ENCODE measurements around the gene ACCS.
A peak's percentile ranks its signal among the peaks of the same experiment; 100 is the strongest.

The ACCS gene

DNA sequence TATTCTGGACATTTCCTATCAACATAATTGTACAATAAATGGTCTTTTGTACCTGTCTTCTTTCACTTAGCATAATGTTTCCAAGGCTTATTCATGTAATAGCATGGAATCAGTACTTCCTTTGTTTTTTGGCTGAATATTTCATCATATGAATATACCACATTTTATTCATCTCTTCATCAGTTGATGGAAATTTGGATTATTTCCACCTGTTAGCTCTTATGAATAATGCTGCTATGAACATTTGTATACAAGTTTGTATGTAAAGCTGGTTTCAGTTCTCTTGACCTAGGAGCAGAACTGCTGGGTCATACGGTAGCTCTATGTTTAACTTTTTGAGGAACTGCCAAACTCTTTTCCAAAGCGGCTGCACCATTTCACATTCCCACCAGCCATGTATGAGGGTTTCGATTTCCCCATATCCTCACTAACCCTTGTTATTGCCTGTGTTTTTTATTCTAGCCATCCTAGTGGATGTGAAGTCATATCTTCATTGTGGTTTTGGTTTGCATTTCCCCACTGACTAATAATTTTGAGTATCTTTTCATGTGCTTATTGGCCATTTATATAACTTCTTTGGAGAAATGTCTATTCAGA, 50.3 kb downstream of the ACCS start:
- Histone ChIP-seq H4K8ac (ENCODE audit: low read length) (no peak overlapping the region), H3K14ac (ENCODE audit: low read length in 2 of 2) (no peak overlapping the region)

DNA sequence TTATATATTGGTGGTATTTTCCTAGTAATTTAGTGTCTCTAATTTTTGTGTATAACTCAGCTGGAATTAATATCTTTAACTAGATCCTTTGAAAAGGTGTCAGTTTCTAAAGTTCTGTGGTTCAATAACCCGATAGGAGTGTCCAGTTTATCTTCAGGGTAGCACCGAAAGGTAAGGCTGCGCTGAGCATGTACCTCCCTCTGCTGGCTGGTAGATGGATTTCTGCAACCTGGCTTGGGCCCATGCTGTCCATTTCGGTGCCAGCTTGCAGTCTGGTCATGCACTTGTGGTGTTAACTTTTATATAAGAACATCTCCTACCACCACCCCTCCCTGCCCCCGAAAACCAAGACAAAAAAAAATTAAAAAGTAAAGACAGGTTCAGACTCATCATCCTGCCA, 54.1 kb downstream of the ACCS start:
- Histone ChIP-seq H3K27me3 (ENCODE audit: control insufficient read depth in 1 of 2, insufficient read depth in 1 of 2, low read length in 2 of 2) (no peaks in the 10 kb centered on the region), H3K27ac (ENCODE audit: low read length, poor library complexity, severe bottlenecking) (no peak overlapping the region), H4K91ac (ENCODE audit: low read length) (no peak overlapping the region), H4K8ac (ENCODE audit: low read length) (no peak overlapping the region), H3K23ac (ENCODE audit: low read length in 2 of 2) (no peak overlapping the region), H3K4ac (ENCODE audit: low read depth in 1 of 2, low read length in 2 of 2) (no peak overlapping the region), H2AK5ac (ENCODE audit: low read length, severe bottlenecking) (no peak overlapping the region), H3K9ac (ENCODE audit: low read length) (no peak overlapping the region), H3K4me1 (ENCODE audit: control insufficient read depth, insufficient read depth, low read depth, low read length) (no peaks in the 10 kb centered on the region), H2BK15ac (ENCODE audit: low read depth, poor library complexity, severe bottlenecking) (no peak overlapping the region), H2BK12ac (ENCODE audit: low read length in 2 of 2) (no peak overlapping the region), H2BK120ac (ENCODE audit: low read depth, low read length) (no peak overlapping the region), H3K18ac (ENCODE audit: low read depth in 1 of 2, low read length in 2 of 2) (no peak overlapping the region), H3K79me1 (replicated peaks; ENCODE audit: low read length, poor library complexity, severe bottlenecking) (peaks cover 6% of the 10 kb centered on the region), H3K14ac (ENCODE audit: low read length in 2 of 2) (no peak overlapping the region), H2BK5ac (ENCODE audit: low read depth, low read length, poor library complexity, severe bottlenecking) (no peak overlapping the region), H3K4me3 (ENCODE audit: insufficient read depth in 1 of 2, low read depth in 1 of 2, low read length in 2 of 2) (peak overlapping the region in 1 of 2 experiments; percentile 28), H3K9me3 (ENCODE audit: control insufficient read depth, low read length) (no peaks in the 10 kb centered on the region), H3K36me3 (ENCODE audit: control insufficient read depth in 1 of 2, insufficient read depth in 2 of 2, low read depth in 1 of 2, low read length in 2 of 2) (peaks cover 20 to 77% of the 10 kb centered on the region in 2 experiments), H3K4me2 (ENCODE audit: low read length, poor library complexity, severe bottlenecking) (no peak overlapping the region), H2AFZ (ENCODE audit: low read depth, low read length) (no peak overlapping the region)
- DNase-seq: no peak
- WGBS: 92% methylated on average over 3 of the region's 5 CpGs

More for the DNA sequence above, 50.3 kb downstream of the ACCS start:
- H3K23ac ChIP-seq (ENCODE audit: low read length in 2 of 2): no peak overlapping the region
- peaks cover 6% of the 10 kb centered on the region for H3K79me1 ChIP-seq (replicated peaks; ENCODE audit: low read length, poor library complexity, severe bottlenecking)
- no peak for DNase-seq
- no peak overlapping the region for H2BK15ac ChIP-seq (ENCODE audit: low read depth, poor library complexity, severe bottlenecking)
- H2BK12ac ChIP-seq (ENCODE audit: low read length in 2 of 2): no peak overlapping the region
- no peak overlapping the region for H2AFZ ChIP-seq (ENCODE audit: low read depth, low read length)
- H2AK5ac ChIP-seq (ENCODE audit: low read length, severe bottlenecking): no peak overlapping the region
- no peak overlapping the region for H3K4me2 ChIP-seq (ENCODE audit: low read length, poor library complexity, severe bottlenecking)
- H3K4me1 ChIP-seq (ENCODE audit: control insufficient read depth, insufficient read depth, low read depth, low read length): peaks cover 4% of the 10 kb centered on the region
- H3K4me3 ChIP-seq (ENCODE audit: insufficient read depth in 1 of 2, low read depth in 1 of 2, low read length in 2 of 2): no peak overlapping the region
- H3K9ac ChIP-seq (ENCODE audit: low read length): no peak overlapping the region
- H3K36me3 ChIP-seq (ENCODE audit: control insufficient read depth in 1 of 2, insufficient read depth in 2 of 2, low read depth in 1 of 2, low read length in 2 of 2): peaks cover 15 to 84% of the 10 kb centered on the region in 2 experiments
- H3K9me3 ChIP-seq (ENCODE audit: control insufficient read depth, low read length): no peaks in the 10 kb centered on the region
- 98% methylated on average over 3 of the region's 3 CpGs for WGBS
- no peak overlapping the region for H3K27ac ChIP-seq (ENCODE audit: low read length, poor library complexity, severe bottlenecking)
- H3K18ac ChIP-seq (ENCODE audit: low read depth in 1 of 2, low read length in 2 of 2): no peak overlapping the region
- no peak overlapping the region for H2BK5ac ChIP-seq (ENCODE audit: low read depth, low read length, poor library complexity, severe bottlenecking)
- no peak overlapping the region for H3K4ac ChIP-seq (ENCODE audit: low read depth in 1 of 2, low read length in 2 of 2)
- no peak overlapping the region for H2BK120ac ChIP-seq (ENCODE audit: low read depth, low read length)
- H3K27me3 ChIP-seq (ENCODE audit: control insufficient read depth in 1 of 2, insufficient read depth in 1 of 2, low read length in 2 of 2): no peaks in the 10 kb centered on the region
- no peak overlapping the region for H4K91ac ChIP-seq (ENCODE audit: low read length)

DNA sequence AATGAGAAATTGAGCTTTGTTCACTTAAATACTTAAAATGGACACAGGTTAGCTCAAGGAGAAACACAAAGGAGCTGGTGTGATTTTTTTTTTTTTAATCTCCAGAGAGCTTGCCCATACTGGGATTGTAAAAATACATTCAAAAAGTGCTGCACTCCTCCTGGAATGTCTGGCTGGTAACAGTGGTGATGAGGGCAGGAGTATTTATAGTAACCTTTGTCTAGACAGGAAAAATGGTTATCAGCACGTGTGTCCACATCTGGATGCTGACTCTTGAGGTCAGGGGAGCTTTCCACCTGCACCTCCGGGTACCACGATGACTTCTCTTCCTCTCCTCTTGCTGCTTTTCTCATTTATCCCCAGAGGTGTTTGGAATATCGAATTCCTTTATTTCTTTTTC, 59.5 kb downstream of the ACCS start:
- Histone ChIP-seq H2AK5ac (ENCODE audit: low read length, severe bottlenecking) (no peak overlapping the region), H3K9ac (ENCODE audit: low read length) (no peak overlapping the region), H3K79me1 (replicated peaks; ENCODE audit: low read length, poor library complexity, severe bottlenecking) (peaks cover 5% of the 10 kb centered on the region), H3K27ac (ENCODE audit: low read length, poor library complexity, severe bottlenecking) (no peak overlapping the region), H3K23ac (ENCODE audit: low read length in 2 of 2) (no peak overlapping the region), H4K91ac (ENCODE audit: low read length) (no peak overlapping the region), H2BK12ac (ENCODE audit: low read length in 2 of 2) (no peak overlapping the region), H3K36me3 (ENCODE audit: control insufficient read depth in 1 of 2, insufficient read depth in 2 of 2, low read depth in 1 of 2, low read length in 2 of 2) (peaks cover 15 to 85% of the 10 kb centered on the region in 2 experiments), H2BK15ac (ENCODE audit: low read depth, poor library complexity, severe bottlenecking) (no peak overlapping the region), H2BK120ac (ENCODE audit: low read depth, low read length) (no peak overlapping the region), H3K18ac (ENCODE audit: low read depth in 1 of 2, low read length in 2 of 2) (no peak overlapping the region), H3K4me1 (ENCODE audit: control insufficient read depth, insufficient read depth, low read depth, low read length) (no peaks in the 10 kb centered on the region), H4K8ac (ENCODE audit: low read length) (no peak overlapping the region), H3K14ac (ENCODE audit: low read length in 2 of 2) (no peak overlapping the region), H3K27me3 (ENCODE audit: control insufficient read depth in 1 of 2, insufficient read depth in 1 of 2, low read length in 2 of 2) (no peaks in the 10 kb centered on the region), H2BK5ac (ENCODE audit: low read depth, low read length, poor library complexity, severe bottlenecking) (no peak overlapping the region), H3K9me3 (ENCODE audit: control insufficient read depth, low read length) (no peaks in the 10 kb centered on the region), H3K4me2 (ENCODE audit: low read length, poor library complexity, severe bottlenecking) (no peak overlapping the region), H2AFZ (ENCODE audit: low read depth, low read length) (no peak overlapping the region), H3K4ac (ENCODE audit: low read depth in 1 of 2, low read length in 2 of 2) (no peak overlapping the region), H3K4me3 (ENCODE audit: insufficient read depth in 1 of 2, low read depth in 1 of 2, low read length in 2 of 2) (no peak overlapping the region)
- DNase-seq: no peak
- 88% methylated on average over 1 of the region's 4 CpGs for WGBS

DNA sequence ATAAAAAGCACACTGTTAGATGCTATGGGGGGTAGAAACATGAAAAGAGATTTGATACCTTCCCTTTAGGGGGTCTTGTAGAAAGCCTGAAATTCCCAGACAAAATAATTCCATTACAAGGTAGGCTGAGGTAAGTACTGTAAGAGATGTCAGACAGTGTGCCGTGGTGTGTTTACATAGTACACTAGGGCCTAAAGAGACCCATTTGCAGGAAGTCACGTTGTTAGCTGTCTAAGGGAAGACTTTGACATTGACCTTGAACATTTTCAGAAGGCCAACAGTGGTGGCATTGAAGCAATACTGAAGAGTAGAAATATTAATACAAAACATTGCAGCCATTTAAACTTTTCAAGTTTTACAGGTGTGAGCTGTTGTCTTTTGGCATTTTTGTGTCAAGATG, 60.2 kb downstream of the ACCS start:
- WGBS: 100% methylated on average over 1 of the region's 2 CpGs
- Histone ChIP-seq H3K4ac (ENCODE audit: low read depth in 1 of 2, low read length in 2 of 2) (no peak overlapping the region), H3K4me1 (ENCODE audit: control insufficient read depth, insufficient read depth, low read depth, low read length) (no peaks in the 10 kb centered on the region), H3K36me3 (ENCODE audit: control insufficient read depth in 1 of 2, insufficient read depth in 2 of 2, low read depth in 1 of 2, low read length in 2 of 2) (peaks cover 18 to 86% of the 10 kb centered on the region in 2 experiments), H3K9ac (ENCODE audit: low read length) (no peak overlapping the region), H3K18ac (ENCODE audit: low read depth in 1 of 2, low read length in 2 of 2) (no peak overlapping the region), H2AFZ (ENCODE audit: low read depth, low read length) (no peak overlapping the region), H4K91ac (ENCODE audit: low read length) (no peak overlapping the region), H3K9me3 (ENCODE audit: control insufficient read depth, low read length) (no peaks in the 10 kb centered on the region), H3K27me3 (ENCODE audit: control insufficient read depth in 1 of 2, insufficient read depth in 1 of 2, low read length in 2 of 2) (no peaks in the 10 kb centered on the region), H3K14ac (ENCODE audit: low read length in 2 of 2) (no peak overlapping the region), H2BK120ac (ENCODE audit: low read depth, low read length) (no peak overlapping the region), H3K79me1 (replicated peaks; ENCODE audit: low read length, poor library complexity, severe bottlenecking) (peaks cover 5% of the 10 kb centered on the region), H3K27ac (ENCODE audit: low read length, poor library complexity, severe bottlenecking) (no peak overlapping the region), H3K23ac (ENCODE audit: low read length in 2 of 2) (no peak overlapping the region), H2BK5ac (ENCODE audit: low read depth, low read length, poor library complexity, severe bottlenecking) (no peak overlapping the region), H4K8ac (ENCODE audit: low read length) (no peak overlapping the region), H2BK15ac (ENCODE audit: low read depth, poor library complexity, severe bottlenecking) (no peak overlapping the region), H3K4me2 (ENCODE audit: low read length, poor library complexity, severe bottlenecking) (no peak overlapping the region), H3K4me3 (ENCODE audit: insufficient read depth in 1 of 2, low read depth in 1 of 2, low read length in 2 of 2) (no peak overlapping the region), H2BK12ac (ENCODE audit: low read length in 2 of 2) (no peak overlapping the region), H2AK5ac (ENCODE audit: low read length, severe bottlenecking) (no peak overlapping the region)
- DNase-seq: no peak
